K562 (cell line): ENCODE data around the gene C1orf74. TPM values are rescaled to one million over a fixed set of nuclear protein-coding genes. Genes with fewer than 3 reads are reported as not detected.

ENCODE experiments used
- ARID1B ChIP-seq: fragments of 450-650 bp; IDR thresholded peaks from 2 replicates; pipeline ENCODE4 v1.6.1; 2016; ENCODE audit warnings: antibody characterized with exemption, mild to moderate bottlenecking, inconsistent platforms
- CC2D1A ChIP-seq: fragments of 450-650 bp; IDR thresholded peaks from 2 replicates; pipeline ENCODE4 v1.6.1; 2017; ENCODE audit warnings: mild to moderate bottlenecking
- GTF2A2 ChIP-seq: IDR thresholded peaks from 2 replicates; pipeline ENCODE4 v1.6.1; 2016; ENCODE audit warnings: mild to moderate bottlenecking, missing genetic modification characterization, missing compliant biosample characterization
- KAT7 ChIP-seq: sonication (generic); formaldehyde crosslinking; IDR thresholded peaks from 2 replicates; pipeline ENCODE4 v1.8.0; 2022; ENCODE audit warnings: missing genetic modification reagents, mild to moderate bottlenecking, borderline replicate concordance
- KLF1 ChIP-seq: fragments of 450-650 bp; IDR thresholded peaks from 2 replicates; pipeline ENCODE4 v1.6.1; 2016; ENCODE audit warnings: missing genetic modification characterization, missing compliant biosample characterization
- L3MBTL2 ChIP-seq: fragments of 450-650 bp; IDR thresholded peaks from 2 replicates; pipeline ENCODE4 v1.6.1; 2016; ENCODE audit warnings: mild to moderate bottlenecking, moderate library complexity
- NFIC ChIP-seq: fragments of 450-650 bp; IDR thresholded peaks from 2 replicates; pipeline ENCODE4 v1.6.1; 2017; ENCODE audit warnings: mild to moderate bottlenecking, inconsistent platforms
- NR2C2 ChIP-seq, 2 experiments: fragments of 200-800 bp in 1 of 2; sonication (Bioruptor generic) in 1 of 2; sonication (generic) in 1 of 2; formaldehyde crosslinking in 1 of 2; IDR thresholded peaks; 2 replicates each; pipeline versions ENCODE4 v1.6.1 to v1.8.0; 2016 to 2022; ENCODE audit warnings: mild to moderate bottlenecking in 1 of 2, missing compliant biosample characterization in 1 of 2, missing genetic modification characterization in 1 of 2, missing genetic modification reagents in 1 of 2
- SAFB ChIP-seq: fragments of 200-400 bp; formaldehyde crosslinking; IDR thresholded peaks from 2 replicates; pipeline ENCODE4 v1.6.1; 2017; ENCODE audit warnings: low read depth, low read length, borderline replicate concordance
- SIX5 ChIP-seq, 2 experiments: IDR thresholded peaks; 2 replicates each; pipeline ENCODE4 v1.6.1; 2011; ENCODE audit warnings: low read length in 2 of 2, borderline replicate concordance in 1 of 2, low read depth in 1 of 2, mild to moderate bottlenecking in 1 of 2, moderate library complexity in 1 of 2; ENCODE audit not compliant: insufficient read depth in 1 of 2
- SMARCA4 ChIP-seq: fragments of 450-650 bp; IDR thresholded peaks from 2 replicates; pipeline ENCODE4 v1.6.1; 2016
- SP2 ChIP-seq: IDR thresholded peaks from 2 replicates; pipeline ENCODE4 v1.6.1; 2011; ENCODE audit warnings: mild to moderate bottlenecking, low read depth, low read length, moderate library complexity; ENCODE audit not compliant: poor library complexity, severe bottlenecking; ENCODE audit errors: extremely low read depth
- TBL1XR1 ChIP-seq, 2 experiments: IDR thresholded peaks; 2 replicates each; pipeline ENCODE4 v1.6.1; 2012; ENCODE audit warnings: improper control_type of control experiment in 2 of 2, low read length in 2 of 2, mild to moderate bottlenecking in 1 of 2
- TEAD2 ChIP-seq: fragments of 450-650 bp; IDR thresholded peaks from 2 replicates; pipeline ENCODE4 v1.6.1; 2016; ENCODE audit warnings: missing genetic modification characterization, control low read depth, missing compliant biosample characterization
- ZC3H4 ChIP-seq: sonication (generic); formaldehyde crosslinking; IDR thresholded peaks from 2 replicates; pipeline ENCODE4 v1.9.0; 2021; ENCODE audit warnings: missing genetic modification reagents, borderline replicate concordance
- ZNF175 ChIP-seq: fragments of 200-800 bp; sonication (Bioruptor generic); IDR thresholded peaks from 2 replicates; pipeline ENCODE4 v1.6.1; 2016; ENCODE audit warnings: low read depth, mild to moderate bottlenecking, missing genetic modification characterization, missing compliant biosample characterization
- ZNF408 ChIP-seq: fragments of 250-450 bp; sonication (Bioruptor Pico); IDR thresholded peaks from 2 replicates; pipeline ENCODE4 v1.4.0; 2020; ENCODE audit warnings: low read depth, mild to moderate bottlenecking, moderate library complexity
- ZNF41 ChIP-seq: fragments of 250-450 bp; sonication (Bioruptor Pico); conservative IDR thresholded peaks from 2 replicates; pipeline ENCODE4 v1.4.0; 2020; ENCODE audit warnings: mild to moderate bottlenecking
- ZNF444 ChIP-seq: fragments of 250-450 bp; sonication (Bioruptor Pico); IDR thresholded peaks from 2 replicates; pipeline ENCODE4 v1.4.0; 2020; ENCODE audit warnings: mild to moderate bottlenecking, moderate library complexity
- ZNF445 ChIP-seq: fragments of 250-450 bp; sonication (Bioruptor Pico); IDR thresholded peaks from 2 replicates; pipeline ENCODE4 v1.4.0; 2020; ENCODE audit warnings: low read depth, mild to moderate bottlenecking, moderate library complexity
- ZNF778 ChIP-seq: fragments of 450-650 bp; formaldehyde crosslinking; IDR thresholded peaks from 2 replicates; pipeline ENCODE4 v1.4.0; 2020; ENCODE audit warnings: mild to moderate bottlenecking, moderate library complexity
- polyA plus RNA-seq, 8 experiments: library from polyadenylated mRNA; depleted of rRNA in 4 of 8; stranded (reverse) in 5 of 8; unstranded in 3 of 8; fragments of >200 nt; fragmentation: Nextera tagmentation in 2 of 8; fragmentation: Illumina TruSeq in 1 of 8; extraction: Ambion mirVana in 2 of 8; extraction: Trizol in 1 of 8; gene quantifications; 2 replicates each; pipeline versions ENCODE4 v1.2.1 to v1.2.3, GENCODE V29; 2011 to 2014; ENCODE audit warnings: inconsistent platforms in 1 of 8, missing spikeins in 1 of 8
- total RNA-seq, 7 experiments: library from RNA; depleted of rRNA in 6 of 7; stranded (reverse); fragments of >200 nt in 6 of 7; fragmentation: Illumina TruSeq in 2 of 7; extraction: Trizol in 2 of 7; gene quantifications; 2 replicates each; pipeline versions ENCODE4 v1.2.1 to v1.2.3, GENCODE V29; 2011 to 2021; ENCODE audit warnings: low replicate concordance in 1 of 7
- TF ChIP-seq, protein P1 (sequence below): sonication (generic); formaldehyde crosslinking; IDR thresholded peaks from 2 replicates; pipeline ENCODE4 v1.8.0; 2022; ENCODE audit warnings: missing genetic modification reagents, mild to moderate bottlenecking, borderline replicate concordance
- TF ChIP-seq, protein P2 (sequence below), 2 experiments: fragments of 450-650 bp; conservative IDR thresholded peaks; 2 replicates each; pipeline ENCODE4 v1.6.1; 2017; ENCODE audit warnings: mild to moderate bottlenecking in 2 of 2, moderate library complexity in 2 of 2
- TF ChIP-seq, protein P3 (sequence below): sonication (generic); formaldehyde crosslinking; IDR thresholded peaks from 2 replicates; pipeline ENCODE4 v1.8.0; 2022; ENCODE audit warnings: missing genetic modification reagents, mild to moderate bottlenecking, moderate library complexity, borderline replicate concordance

The C1orf74 gene
- total and polyA plus RNA-seq, 9 of the 15 experiments (the other 6 are each of a cell fraction or from before 2014, with no cell fraction given): 4.0 to 7.6 (median 5.7) TPM

DNA sequence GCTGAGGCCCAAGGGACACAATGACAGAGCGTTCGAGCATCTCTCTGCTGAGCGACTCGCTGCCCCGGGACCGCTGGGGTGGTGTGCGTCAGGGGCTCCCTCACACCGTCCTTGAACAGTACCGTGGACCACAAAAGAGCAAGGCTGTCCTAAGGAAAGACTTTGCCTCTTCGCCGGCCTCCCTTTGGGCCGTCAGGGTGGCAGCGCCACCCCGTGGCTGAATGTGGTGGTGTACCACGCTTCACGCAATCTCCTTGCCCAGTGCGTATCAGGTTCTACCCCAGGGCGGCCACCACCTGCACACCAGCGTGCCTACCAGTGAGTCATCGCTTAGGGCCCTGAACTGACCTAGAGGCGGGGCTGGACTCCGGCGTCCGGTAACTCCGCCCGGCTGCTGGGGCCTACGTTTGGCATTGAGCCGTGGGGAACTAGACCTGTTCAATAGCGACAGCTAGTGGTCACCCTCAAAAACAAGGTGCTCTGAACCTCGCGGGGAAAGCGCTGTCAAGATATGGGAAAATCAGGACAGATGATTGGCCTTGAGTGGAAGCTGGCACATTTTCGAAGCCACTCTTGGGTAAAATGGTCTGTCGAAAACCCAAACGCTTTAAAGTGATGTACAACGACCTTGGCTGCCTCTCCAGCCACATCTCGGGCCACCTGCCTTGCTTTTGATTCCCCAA, 36.6 kb downstream of the C1orf74 start (continued):
- no peak for TF ChIP-seq ZNF41 (CRISPR knock-in tag)
- no peak for TF ChIP-seq ZNF778 (CRISPR knock-in tag)
- TF ChIP-seq NFIC: peak; percentile 89
- TF ChIP-seq KLF1 (tag): no peak
- no peak for TF ChIP-seq SIX5 (IDR thresholded peaks at IDR 0.05; ENCODE audit: borderline replicate concordance in 1 of 2, insufficient read depth in 1 of 2, low read depth in 1 of 2, low read length in 2 of 2)
- TF ChIP-seq ZNF445 (CRISPR knock-in tag): no peak
- TF ChIP-seq ZNF408 (CRISPR knock-in tag): no peak
- TF ChIP-seq ZNF444 (CRISPR knock-in tag): no peak
- no peak for TF ChIP-seq ZC3H4 (CRISPR knock-in tag)
- TF ChIP-seq GTF2A2 (tag): no peak
- TF ChIP-seq ZNF175: 0 out of 2 replicates have a peak, but pooled peaks have one; percentile 44
- TF ChIP-seq TBL1XR1 (IDR thresholded peaks at IDR 0.05; ENCODE audit: low read length in 2 of 2): no peak; a peak in 1 of 4 replicates
- peak; percentile 33; the same call in 1 of the 2 replicates for TF ChIP-seq SAFB
- no peak for TF ChIP-seq SP2
- no peak for TF ChIP-seq TEAD2
- TF ChIP-seq L3MBTL2: peak; percentile 79
- peak; percentile 77; the same call in 1 of the 2 replicates for TF ChIP-seq KAT7 (CRISPR knock-in tag)
- peak; percentile 82 for TF ChIP-seq SMARCA4
- 0 out of 2 replicates have a peak, but pooled peaks have one; percentile 64 for TF ChIP-seq NR2C2 (CRISPR knock-in tag; IDR thresholded peaks at IDR 0.05)
- no peak for TF ChIP-seq NR2C2 (tag; IDR thresholded peaks at IDR 0.05)
- TF ChIP-seq, protein P1, sequence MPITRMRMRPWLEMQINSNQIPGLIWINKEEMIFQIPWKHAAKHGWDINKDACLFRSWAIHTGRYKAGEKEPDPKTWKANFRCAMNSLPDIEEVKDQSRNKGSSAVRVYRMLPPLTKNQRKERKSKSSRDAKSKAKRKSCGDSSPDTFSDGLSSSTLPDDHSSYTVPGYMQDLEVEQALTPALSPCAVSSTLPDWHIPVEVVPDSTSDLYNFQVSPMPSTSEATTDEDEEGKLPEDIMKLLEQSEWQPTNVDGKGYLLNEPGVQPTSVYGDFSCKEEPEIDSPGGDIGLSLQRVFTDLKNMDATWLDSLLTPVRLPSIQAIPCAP: no peak
- TF ChIP-seq, protein P2, sequence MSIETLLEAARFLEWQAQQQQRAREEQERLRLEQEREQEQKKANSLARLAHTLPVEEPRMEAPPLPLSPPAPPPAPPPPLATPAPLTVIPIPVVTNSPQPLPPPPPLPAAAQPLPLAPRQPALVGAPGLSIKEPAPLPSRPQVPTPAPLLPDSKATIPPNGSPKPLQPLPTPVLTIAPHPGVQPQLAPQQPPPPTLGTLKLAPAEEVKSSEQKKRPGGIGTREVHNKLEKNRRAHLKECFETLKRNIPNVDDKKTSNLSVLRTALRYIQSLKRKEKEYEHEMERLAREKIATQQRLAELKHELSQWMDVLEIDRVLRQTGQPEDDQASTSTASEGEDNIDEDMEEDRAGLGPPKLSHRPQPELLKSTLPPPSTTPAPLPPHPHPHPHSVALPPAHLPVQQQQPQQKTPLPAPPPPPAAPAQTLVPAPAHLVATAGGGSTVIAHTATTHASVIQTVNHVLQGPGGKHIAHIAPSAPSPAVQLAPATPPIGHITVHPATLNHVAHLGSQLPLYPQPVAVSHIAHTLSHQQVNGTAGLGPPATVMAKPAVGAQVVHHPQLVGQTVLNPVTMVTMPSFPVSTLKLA (conservative IDR thresholded peaks at IDR 0.05): peak; percentile 63 to 65; a peak in 3 of 4 replicates
- TF ChIP-seq CC2D1A: peak; percentile 81; the same call in 1 of the 2 replicates
- TF ChIP-seq, protein P3, sequence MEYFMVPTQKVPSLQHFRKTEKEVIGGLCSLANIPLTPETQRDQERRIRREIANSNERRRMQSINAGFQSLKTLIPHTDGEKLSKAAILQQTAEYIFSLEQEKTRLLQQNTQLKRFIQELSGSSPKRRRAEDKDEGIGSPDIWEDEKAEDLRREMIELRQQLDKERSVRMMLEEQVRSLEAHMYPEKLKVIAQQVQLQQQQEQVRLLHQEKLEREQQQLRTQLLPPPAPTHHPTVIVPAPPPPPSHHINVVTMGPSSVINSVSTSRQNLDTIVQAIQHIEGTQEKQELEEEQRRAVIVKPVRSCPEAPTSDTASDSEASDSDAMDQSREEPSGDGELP: peak; percentile 93
- TF ChIP-seq ARID1B: peak; percentile 77
